Measurements from ENCODE around the gene TUBGCP3. TPM values are rescaled to one million over a fixed set of nuclear protein-coding genes. Genes with fewer than 3 reads are reported as not detected.
"Not testable (repeated sequence)": the region's sequence is repeated elsewhere in the genome, so short reads cannot be mapped to it uniquely, and the experiment has no call there.

TUBGCP3 gene
- total RNA-seq, result 33.0 TPM

- Histone ChIP-seq H3K4me1 (ENCODE audit: insufficient read depth, low read length) (peaks cover 44% of the 10 kb centered on the region), H3K4me3 (ENCODE audit: low read length) (peak within 1 kb of the TSS; percentile 80), H3K9me3 (ENCODE audit: low read depth, low read length) (no peaks in the 10 kb centered on the region), H3K27me3 (ENCODE audit: insufficient read depth, low read length) (no peaks in the 10 kb centered on the region)
Observed at GRCh38 chr13:112587764-112588489, at the start of gene TUBGCP3. Gene TUBGCP3 (minus strand): TSS chr13:112588153. CDS start chr13:112587980, 173 bp downstream.

- Histone ChIP-seq H3K27me3 (ENCODE audit: insufficient read depth, low read length) (peaks cover 13% of the 10 kb centered on the region), H3K4me3 (ENCODE audit: low read length) (no peak overlapping the region), H3K9me3 (ENCODE audit: low read depth, low read length) (no peaks in the 10 kb centered on the region), H3K4me1 (ENCODE audit: insufficient read depth, low read length) (peaks cover 5% of the 10 kb centered on the region)
Observed at GRCh38 chr13:112637017-112637801, 49.3 kb upstream of the TUBGCP3 start.

GRCh38 chr13:112636401-112636975, 48.5 kb upstream of the TUBGCP3 start:
- Histone ChIP-seq H3K4me1 (ENCODE audit: insufficient read depth, low read length) (peaks cover 5% of the 10 kb centered on the region), H3K4me3 (ENCODE audit: low read length) (no peak overlapping the region), H3K9me3 (ENCODE audit: low read depth, low read length) (no peaks in the 10 kb centered on the region), H3K27me3 (ENCODE audit: insufficient read depth, low read length) (peaks cover 13% of the 10 kb centered on the region)

- no peaks in the 10 kb centered on the region for H3K4me1 ChIP-seq (ENCODE audit: insufficient read depth, low read length)
- no peaks in the 10 kb centered on the region for H3K9me3 ChIP-seq (ENCODE audit: low read depth, low read length)
- peaks cover 9% of the 10 kb centered on the region for H3K27me3 ChIP-seq (ENCODE audit: insufficient read depth, low read length)
- H3K4me3 ChIP-seq (ENCODE audit: low read length), result no peak overlapping the region
Observed at GRCh38 chr13:112635323-112635722, 47.4 kb upstream of the TUBGCP3 start.

- Histone ChIP-seq H3K4me1 (ENCODE audit: insufficient read depth, low read length) (no peaks in the 10 kb centered on the region), H3K27me3 (ENCODE audit: insufficient read depth, low read length) (no peaks in the 10 kb centered on the region), H3K9me3 (ENCODE audit: low read depth, low read length) (no peaks in the 10 kb centered on the region), H3K4me3 (ENCODE audit: low read length) (no peak overlapping the region)
Observed at GRCh38 chr13:112634102-112634501, 46.1 kb upstream of the TUBGCP3 start.

- H3K27me3 ChIP-seq (ENCODE audit: insufficient read depth, low read length); H3K4me3 ChIP-seq (ENCODE audit: low read length); H3K4me1 ChIP-seq (ENCODE audit: insufficient read depth, low read length); H3K9me3 ChIP-seq (ENCODE audit: low read depth, low read length): not testable (repeated sequence)
Observed at GRCh38 chr13:112630226-112630625, 42.3 kb upstream of the TUBGCP3 start.

- no peak overlapping the region for H3K4me3 ChIP-seq (ENCODE audit: low read length)
- H3K4me1 ChIP-seq (ENCODE audit: insufficient read depth, low read length), result no peaks in the 10 kb centered on the region
- H3K27me3 ChIP-seq (ENCODE audit: insufficient read depth, low read length), result no peaks in the 10 kb centered on the region
- H3K9me3 ChIP-seq (ENCODE audit: low read depth, low read length), result no peaks in the 10 kb centered on the region
Observed at GRCh38 chr13:112629161-112629560, 41.2 kb upstream of the TUBGCP3 start.

- H3K4me3 ChIP-seq (ENCODE audit: low read length); H3K9me3 ChIP-seq (ENCODE audit: low read depth, low read length); H3K4me1 ChIP-seq (ENCODE audit: insufficient read depth, low read length); H3K27me3 ChIP-seq (ENCODE audit: insufficient read depth, low read length): not testable (repeated sequence)
Observed at GRCh38 chr13:112627613-112628012, 39.7 kb upstream of the TUBGCP3 start.

GRCh38 chr13:112627161-112627560, 39.2 kb upstream of the TUBGCP3 start:
- Histone ChIP-seq H3K4me3 (ENCODE audit: low read length) (no peak overlapping the region), H3K9me3 (ENCODE audit: low read depth, low read length) (no peaks in the 10 kb centered on the region), H3K27me3 (ENCODE audit: insufficient read depth, low read length) (no peaks in the 10 kb centered on the region), H3K4me1 (ENCODE audit: insufficient read depth, low read length) (no peaks in the 10 kb centered on the region)

- H3K4me1 ChIP-seq (ENCODE audit: insufficient read depth, low read length), result no peaks in the 10 kb centered on the region
- H3K9me3 ChIP-seq (ENCODE audit: low read depth, low read length), result no peaks in the 10 kb centered on the region
- no peak overlapping the region for H3K4me3 ChIP-seq (ENCODE audit: low read length)
- no peaks in the 10 kb centered on the region for H3K27me3 ChIP-seq (ENCODE audit: insufficient read depth, low read length)
Observed at GRCh38 chr13:112626761-112627160, 38.8 kb upstream of the TUBGCP3 start.

GRCh38 chr13:112626124-112626523, 38.2 kb upstream of the TUBGCP3 start:
- H3K4me1 ChIP-seq (ENCODE audit: insufficient read depth, low read length), result no peaks in the 10 kb centered on the region
- no peak overlapping the region for H3K4me3 ChIP-seq (ENCODE audit: low read length)
- no peaks in the 10 kb centered on the region for H3K27me3 ChIP-seq (ENCODE audit: insufficient read depth, low read length)
- no peaks in the 10 kb centered on the region for H3K9me3 ChIP-seq (ENCODE audit: low read depth, low read length)

GRCh38 chr13:112625698-112626097, 37.7 kb upstream of the TUBGCP3 start:
- H3K9me3 ChIP-seq (ENCODE audit: low read depth, low read length), result no peaks in the 10 kb centered on the region
- H3K27me3 ChIP-seq (ENCODE audit: insufficient read depth, low read length), result no peaks in the 10 kb centered on the region
- no peak overlapping the region for H3K4me3 ChIP-seq (ENCODE audit: low read length)
- no peaks in the 10 kb centered on the region for H3K4me1 ChIP-seq (ENCODE audit: insufficient read depth, low read length)

- Histone ChIP-seq H3K27me3 (ENCODE audit: insufficient read depth, low read length) (no peaks in the 10 kb centered on the region), H3K9me3 (ENCODE audit: low read depth, low read length) (no peaks in the 10 kb centered on the region), H3K4me1 (ENCODE audit: insufficient read depth, low read length) (no peaks in the 10 kb centered on the region), H3K4me3 (ENCODE audit: low read length) (no peak overlapping the region)
Observed at GRCh38 chr13:112624602-112625430, 36.9 kb upstream of the TUBGCP3 start.

GRCh38 chr13:112624040-112624439, 36.1 kb upstream of the TUBGCP3 start:
- Histone ChIP-seq H3K27me3 (ENCODE audit: insufficient read depth, low read length) (no peaks in the 10 kb centered on the region), H3K4me1 (ENCODE audit: insufficient read depth, low read length) (no peaks in the 10 kb centered on the region), H3K9me3 (ENCODE audit: low read depth, low read length) (no peaks in the 10 kb centered on the region), H3K4me3 (ENCODE audit: low read length) (no peak overlapping the region)
